Type B pancreatic cell (in vitro differentiated cells): ENCODE data around the gene BIN1. TPM values are rescaled to one million over a fixed set of nuclear protein-coding genes. Genes with fewer than 3 reads are reported as not detected.

ENCODE experiments used
- DNase-seq: peaks from one replicate; pipeline ENCODE4 v3.0.0; 2021; ENCODE audit warnings: mixed read lengths; ENCODE audit not compliant: unreplicated experiment; ENCODE audit errors: extremely low spot score
- H3K27ac Mint-ChIP-seq: 2 replicates; pipeline ENCODE4 v1.8.0; 2021; ENCODE audit warnings: mild to moderate bottlenecking, mixed read lengths
- H3K27me3 Mint-ChIP-seq: 2 replicates; pipeline ENCODE4 v1.8.0; 2021; ENCODE audit warnings: mixed read lengths
- H3K36me3 Mint-ChIP-seq: 2 replicates; pipeline ENCODE4 v1.8.0; 2021; ENCODE audit warnings: mixed read lengths
- H3K4me1 Mint-ChIP-seq: one replicate; pipeline ENCODE4 v1.8.0; 2021; ENCODE audit warnings: mixed read lengths; ENCODE audit not compliant: unreplicated experiment
- H3K4me3 Mint-ChIP-seq: 2 replicates; pipeline ENCODE4 v1.8.0; 2021; ENCODE audit warnings: mild to moderate bottlenecking, mixed read lengths
- H3K9me3 Mint-ChIP-seq: 2 replicates; pipeline ENCODE4 v1.8.0; 2021; ENCODE audit warnings: mixed read lengths
- total RNA-seq: library from RNA; stranded (reverse); gene quantifications from 2 replicates; pipeline ENCODE4 v1.2.1, GENCODE V29; 2021; ENCODE audit warnings: low replicate concordance
- TF ChIP-seq, protein P1 (sequence below): fragments of 200-600 bp; sonication (generic); conservative IDR thresholded peaks from 2 replicates; pipeline ENCODE4 v1.5.0; 2021; ENCODE audit warnings: antibody characterized with exemption, mild to moderate bottlenecking

Gene BIN1
- total RNA-seq, 1 donor from 2014 or later = 63.4 TPM

DNA sequence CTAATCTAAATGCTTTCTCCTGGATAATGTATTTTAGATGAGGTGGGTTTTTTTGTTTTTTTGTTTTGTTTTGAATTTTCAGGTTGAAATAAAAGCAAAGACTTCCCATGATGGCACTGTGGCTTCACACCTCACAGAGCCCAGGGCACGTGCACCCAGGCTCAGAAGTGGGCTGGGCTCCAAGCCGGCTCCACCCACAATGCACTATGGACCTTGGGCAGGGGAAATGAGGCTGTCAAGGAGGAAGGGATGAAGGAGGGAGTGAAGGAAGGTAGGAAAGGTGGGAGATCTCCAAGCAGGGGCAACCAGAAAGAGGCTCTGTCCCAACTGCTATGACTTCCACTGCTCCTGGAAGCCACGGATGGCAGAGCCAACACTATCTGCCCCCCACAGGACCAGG is 60.4 kb downstream of the BIN1 start:
- H3K27ac Mint-ChIP-seq = peak overlapping the region; percentile 42
- no peaks in the 10 kb centered on the region for H3K27me3 Mint-ChIP-seq
- TF ChIP-seq, protein P1, sequence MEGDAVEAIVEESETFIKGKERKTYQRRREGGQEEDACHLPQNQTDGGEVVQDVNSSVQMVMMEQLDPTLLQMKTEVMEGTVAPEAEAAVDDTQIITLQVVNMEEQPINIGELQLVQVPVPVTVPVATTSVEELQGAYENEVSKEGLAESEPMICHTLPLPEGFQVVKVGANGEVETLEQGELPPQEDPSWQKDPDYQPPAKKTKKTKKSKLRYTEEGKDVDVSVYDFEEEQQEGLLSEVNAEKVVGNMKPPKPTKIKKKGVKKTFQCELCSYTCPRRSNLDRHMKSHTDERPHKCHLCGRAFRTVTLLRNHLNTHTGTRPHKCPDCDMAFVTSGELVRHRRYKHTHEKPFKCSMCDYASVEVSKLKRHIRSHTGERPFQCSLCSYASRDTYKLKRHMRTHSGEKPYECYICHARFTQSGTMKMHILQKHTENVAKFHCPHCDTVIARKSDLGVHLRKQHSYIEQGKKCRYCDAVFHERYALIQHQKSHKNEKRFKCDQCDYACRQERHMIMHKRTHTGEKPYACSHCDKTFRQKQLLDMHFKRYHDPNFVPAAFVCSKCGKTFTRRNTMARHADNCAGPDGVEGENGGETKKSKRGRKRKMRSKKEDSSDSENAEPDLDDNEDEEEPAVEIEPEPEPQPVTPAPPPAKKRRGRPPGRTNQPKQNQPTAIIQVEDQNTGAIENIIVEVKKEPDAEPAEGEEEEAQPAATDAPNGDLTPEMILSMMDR = no peak
- H3K4me3 Mint-ChIP-seq = no peak overlapping the region
- no peaks in the 10 kb centered on the region for H3K36me3 Mint-ChIP-seq
- no peaks in the 10 kb centered on the region for H3K9me3 Mint-ChIP-seq
- DNase-seq = no peak
- H3K4me1 Mint-ChIP-seq = peaks cover 3% of the 10 kb centered on the region

DNA sequence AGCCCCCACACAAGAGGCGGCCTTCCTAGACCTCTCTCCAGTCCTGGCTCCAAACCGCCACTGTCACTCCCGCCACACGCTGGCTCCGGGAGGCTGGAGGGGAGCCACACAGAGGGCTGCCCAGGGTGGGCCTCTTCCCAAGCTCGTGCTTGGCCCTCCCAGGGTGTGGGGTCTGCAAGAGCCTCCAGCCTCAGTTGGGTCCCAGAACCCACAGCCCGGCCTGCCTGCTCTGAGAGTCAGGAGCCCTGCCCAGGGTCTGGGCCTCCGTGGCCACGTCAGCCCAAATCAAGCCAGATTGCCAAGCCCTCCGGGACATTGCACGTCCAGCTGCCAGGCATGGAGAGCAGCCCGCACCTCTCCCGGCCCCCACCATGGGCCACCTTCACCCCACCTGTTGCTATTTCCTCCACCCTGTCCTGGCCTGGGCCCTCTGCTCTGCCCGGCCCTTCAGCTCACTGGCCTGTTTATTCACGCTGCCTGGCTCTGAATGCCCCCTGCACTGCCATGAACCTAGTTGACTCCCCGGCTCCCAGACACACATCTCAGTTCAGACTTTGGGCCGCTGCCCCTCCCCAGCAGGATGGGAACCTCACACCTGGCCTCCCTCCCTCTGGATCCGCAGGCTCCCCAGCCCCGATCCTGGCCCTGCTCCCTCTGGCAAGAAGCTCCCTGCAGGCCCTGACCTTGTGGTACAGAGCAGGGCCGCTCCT is 61.0 kb downstream of the BIN1 start:
- DNase-seq = no peak
- Mint-ChIP-seq H3K27ac (peak overlapping the region; percentile 42), H3K36me3 (no peaks in the 10 kb centered on the region), H3K9me3 (no peaks in the 10 kb centered on the region), H3K27me3 (no peaks in the 10 kb centered on the region), H3K4me3 (no peak overlapping the region), H3K4me1 (peaks cover 3% of the 10 kb centered on the region)
- TF ChIP-seq, protein P1 = no peak

DNA sequence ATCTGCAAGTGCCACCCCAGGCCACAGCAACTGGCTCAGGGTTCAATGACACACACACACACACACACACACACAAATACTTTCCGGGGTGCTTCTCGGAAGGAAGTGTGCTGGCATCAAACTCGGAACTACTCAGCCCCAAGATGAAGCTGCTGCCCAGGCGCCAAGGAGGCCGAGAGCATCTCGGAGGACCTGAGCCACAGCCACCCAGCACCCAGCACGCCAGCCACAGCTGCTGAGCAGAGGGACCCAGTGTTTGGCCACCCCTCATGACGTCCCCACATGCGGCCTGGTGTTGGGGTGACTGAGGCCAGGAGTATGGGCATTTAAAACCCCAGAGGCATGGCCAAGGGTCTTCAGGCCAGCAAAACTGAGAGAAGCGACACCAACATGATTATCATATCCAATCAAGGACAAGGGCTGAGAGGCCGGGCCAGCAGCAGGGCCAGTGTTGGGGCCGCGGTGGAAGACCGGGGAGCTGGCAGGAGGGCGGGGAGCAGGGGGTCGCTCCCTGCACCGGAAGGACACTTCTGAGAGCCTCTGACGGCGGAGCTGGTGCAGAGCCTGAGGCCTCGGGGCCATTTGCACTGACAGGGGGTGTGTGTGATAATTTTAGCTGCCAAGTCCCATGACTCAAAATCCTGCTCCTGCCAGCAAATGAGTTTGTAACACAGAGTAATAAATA is 61.8 kb downstream of the BIN1 start:
- Mint-ChIP-seq H3K4me3 (no peak overlapping the region), H3K27ac (no peak overlapping the region), H3K4me1 (peaks cover 3% of the 10 kb centered on the region), H3K36me3 (no peaks in the 10 kb centered on the region), H3K27me3 (no peaks in the 10 kb centered on the region), H3K9me3 (no peaks in the 10 kb centered on the region)
- no peak for DNase-seq
- TF ChIP-seq, protein P1 = no peak

DNA sequence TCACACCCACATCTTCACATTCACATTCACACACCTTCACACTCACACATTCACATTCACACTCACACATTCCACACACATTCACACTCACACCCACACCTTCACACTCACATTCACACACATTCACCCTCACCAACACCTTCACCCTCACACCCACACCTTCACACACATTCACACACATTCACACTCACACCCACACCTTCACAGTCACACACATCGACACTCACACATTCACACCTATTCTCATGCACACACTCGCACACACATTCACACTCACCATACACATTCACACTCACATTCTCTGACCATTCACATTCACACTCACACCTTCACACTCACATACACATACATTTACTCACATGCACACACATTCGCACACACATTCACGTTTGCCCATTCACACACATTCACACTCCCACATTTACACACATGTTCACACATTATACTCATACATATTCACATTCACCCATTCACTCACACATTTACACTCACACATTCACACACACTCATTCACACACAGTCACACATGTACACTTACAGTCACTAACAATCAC is 62.7 kb downstream of the BIN1 start:
- H3K4me3 Mint-ChIP-seq = no peak overlapping the region
- DNase-seq = no peak
- H3K36me3 Mint-ChIP-seq = no peaks in the 10 kb centered on the region
- H3K27ac Mint-ChIP-seq = no peak overlapping the region
- peaks cover 3% of the 10 kb centered on the region for H3K4me1 Mint-ChIP-seq
- TF ChIP-seq, protein P1 = no peak
- no peaks in the 10 kb centered on the region for H3K27me3 Mint-ChIP-seq
- H3K9me3 Mint-ChIP-seq = no peaks in the 10 kb centered on the region

DNA sequence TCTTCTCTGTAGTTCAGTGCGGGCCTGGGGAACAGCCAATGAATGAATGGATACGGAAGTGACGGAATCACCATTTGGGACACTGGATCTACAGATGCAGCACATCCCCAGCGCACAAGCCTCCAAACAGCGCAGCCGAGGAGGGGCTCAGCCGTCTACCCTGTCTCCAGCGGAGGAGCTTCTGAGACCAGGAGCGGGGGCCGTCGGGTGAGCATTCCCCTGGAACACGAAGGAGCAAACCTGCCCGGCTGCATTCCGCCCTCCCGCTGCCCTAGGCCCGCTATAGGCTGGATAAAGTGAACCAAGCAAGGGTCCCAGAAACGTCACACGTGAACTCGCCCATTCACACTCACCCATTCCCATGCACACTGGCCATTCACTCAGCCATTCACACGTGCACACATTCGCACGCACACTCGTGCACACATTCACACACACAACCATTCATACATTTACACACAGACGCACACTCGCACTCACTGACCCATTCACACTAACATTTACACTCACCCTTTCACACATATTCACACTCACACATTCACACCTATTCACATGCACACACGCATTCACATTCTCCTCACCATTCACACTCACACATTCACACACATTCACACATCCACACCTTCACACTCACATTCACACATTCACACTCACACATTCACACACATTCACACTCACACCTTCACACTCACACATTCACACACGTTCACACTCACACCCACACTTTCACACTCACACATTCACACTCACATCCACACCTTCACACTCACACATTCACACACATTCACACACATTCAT is 63.4 kb downstream of the BIN1 start:
- TF ChIP-seq, protein P1 = no peak
- no peak for DNase-seq
- H3K27me3 Mint-ChIP-seq = no peaks in the 10 kb centered on the region
- no peak overlapping the region for H3K4me3 Mint-ChIP-seq
- peaks cover 3% of the 10 kb centered on the region for H3K4me1 Mint-ChIP-seq
- no peaks in the 10 kb centered on the region for H3K36me3 Mint-ChIP-seq
- H3K9me3 Mint-ChIP-seq = peaks cover under 1% of the 10 kb centered on the region
- no peak overlapping the region for H3K27ac Mint-ChIP-seq
